ENCODE measurements around the gene FGF5.

FGF5 gene

DNA sequence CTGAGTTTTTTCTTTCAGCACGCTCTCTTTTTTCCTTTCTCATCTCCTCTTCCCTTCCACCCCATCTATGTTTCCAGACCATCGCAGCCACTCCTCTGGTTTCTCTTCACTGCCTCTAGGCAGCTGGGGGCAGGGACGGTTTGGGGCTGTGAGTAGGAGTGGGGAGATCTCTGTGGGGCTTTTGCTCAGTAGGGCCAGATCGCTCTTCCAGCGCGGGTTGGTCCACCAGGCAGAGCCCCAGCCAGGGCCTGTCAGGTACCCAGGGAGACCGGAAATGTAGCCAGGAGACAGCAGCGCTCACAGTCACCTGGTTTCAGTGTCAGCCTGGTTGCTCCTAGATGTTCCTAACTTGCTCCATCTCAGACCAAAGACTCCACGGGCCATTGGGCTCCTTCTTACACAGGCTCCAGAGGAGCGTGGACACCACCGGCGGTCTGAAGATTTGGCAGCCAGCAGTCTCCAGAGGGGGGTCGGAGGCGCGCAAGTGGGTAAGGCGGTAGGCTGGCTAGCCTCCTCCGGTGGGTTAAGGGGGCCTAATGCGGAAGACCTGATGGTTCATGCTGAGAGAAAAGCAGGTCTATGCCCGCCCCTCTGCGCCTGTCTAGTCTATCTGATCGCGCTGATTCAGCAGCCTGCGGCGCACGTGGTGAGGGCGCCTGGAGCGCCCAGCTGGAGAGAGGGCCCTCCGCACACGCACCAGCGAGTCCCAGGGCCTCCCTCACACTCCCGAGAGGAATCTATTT lies 1.8 kb downstream of the FGF5 start:
- DNase-seq (ENCODE audit: low read depth): no peak
- no peak overlapping the region for H3K4me3 ChIP-seq (ENCODE audit: low read depth, low read length)
- TF ChIP-seq, protein P1, sequence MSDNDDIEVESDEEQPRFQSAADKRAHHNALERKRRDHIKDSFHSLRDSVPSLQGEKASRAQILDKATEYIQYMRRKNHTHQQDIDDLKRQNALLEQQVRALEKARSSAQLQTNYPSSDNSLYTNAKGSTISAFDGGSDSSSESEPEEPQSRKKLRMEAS (IDR thresholded peaks at IDR 0.05; ENCODE audit: low read depth, low read length): no peak
- no peak for TF ChIP-seq MYC (IDR thresholded peaks at IDR 0.05; ENCODE audit: low read depth, low read length)
- TF ChIP-seq POLR2A (IDR thresholded peaks at IDR 0.05; ENCODE audit: extremely low read depth, insufficient read length): no peak

DNA sequence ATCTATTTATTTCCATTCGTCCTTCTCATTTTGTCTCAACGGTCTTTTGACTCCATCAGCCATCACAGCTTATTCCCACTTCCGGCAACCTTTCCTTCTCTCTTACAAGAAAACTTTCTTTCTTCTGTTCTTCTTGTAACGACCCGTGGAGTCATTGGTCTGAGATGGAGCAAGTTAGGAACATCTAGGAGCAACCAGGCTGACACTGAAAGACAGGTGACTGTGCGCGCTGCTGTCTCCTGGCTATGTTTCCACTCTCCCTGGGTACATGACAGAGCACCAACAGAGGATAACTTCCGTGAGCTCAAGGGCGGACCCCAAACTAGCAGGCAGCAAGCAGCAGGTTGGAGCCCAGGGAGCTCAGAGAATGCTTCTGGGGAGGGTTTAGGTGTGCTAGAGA lies 2.5 kb downstream of the FGF5 start:
- DNase-seq (ENCODE audit: low read depth): no peak
- H3K4me3 ChIP-seq (ENCODE audit: low read depth, low read length): no peak overlapping the region
- TF ChIP-seq POLR2A (IDR thresholded peaks at IDR 0.05; ENCODE audit: extremely low read depth, insufficient read length): no peak
- TF ChIP-seq MYC (IDR thresholded peaks at IDR 0.05; ENCODE audit: low read depth, low read length): no peak
- TF ChIP-seq, protein P1 (IDR thresholded peaks at IDR 0.05; ENCODE audit: low read depth, low read length): no peak
- TF ChIP-seq, protein P2, sequence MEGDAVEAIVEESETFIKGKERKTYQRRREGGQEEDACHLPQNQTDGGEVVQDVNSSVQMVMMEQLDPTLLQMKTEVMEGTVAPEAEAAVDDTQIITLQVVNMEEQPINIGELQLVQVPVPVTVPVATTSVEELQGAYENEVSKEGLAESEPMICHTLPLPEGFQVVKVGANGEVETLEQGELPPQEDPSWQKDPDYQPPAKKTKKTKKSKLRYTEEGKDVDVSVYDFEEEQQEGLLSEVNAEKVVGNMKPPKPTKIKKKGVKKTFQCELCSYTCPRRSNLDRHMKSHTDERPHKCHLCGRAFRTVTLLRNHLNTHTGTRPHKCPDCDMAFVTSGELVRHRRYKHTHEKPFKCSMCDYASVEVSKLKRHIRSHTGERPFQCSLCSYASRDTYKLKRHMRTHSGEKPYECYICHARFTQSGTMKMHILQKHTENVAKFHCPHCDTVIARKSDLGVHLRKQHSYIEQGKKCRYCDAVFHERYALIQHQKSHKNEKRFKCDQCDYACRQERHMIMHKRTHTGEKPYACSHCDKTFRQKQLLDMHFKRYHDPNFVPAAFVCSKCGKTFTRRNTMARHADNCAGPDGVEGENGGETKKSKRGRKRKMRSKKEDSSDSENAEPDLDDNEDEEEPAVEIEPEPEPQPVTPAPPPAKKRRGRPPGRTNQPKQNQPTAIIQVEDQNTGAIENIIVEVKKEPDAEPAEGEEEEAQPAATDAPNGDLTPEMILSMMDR (IDR thresholded peaks at IDR 0.05; ENCODE audit: low read depth, low read length): no peak

DNA sequence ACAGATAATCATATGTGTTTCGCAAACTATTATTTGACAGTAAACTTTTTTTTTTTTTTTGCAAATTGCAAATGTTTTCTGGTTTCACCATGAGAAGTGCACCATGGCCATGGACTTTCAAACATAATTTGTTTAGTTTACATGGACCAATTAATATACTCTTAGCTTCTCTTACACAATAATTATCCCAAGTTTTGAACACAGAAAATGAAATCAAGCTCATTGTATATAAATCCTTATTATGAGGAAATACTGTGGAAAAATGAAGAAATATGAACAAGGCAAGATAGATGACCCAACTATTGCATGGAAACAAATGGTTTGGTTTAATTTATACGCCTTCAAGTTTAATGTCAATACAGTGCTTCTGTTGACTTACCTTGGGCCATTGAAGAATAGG lies 3.9 kb downstream of the FGF5 start:
- TF ChIP-seq, protein P2 (IDR thresholded peaks at IDR 0.05; ENCODE audit: low read depth, low read length): no peak
- TF ChIP-seq, protein P1 (IDR thresholded peaks at IDR 0.05; ENCODE audit: low read depth, low read length): no peak
- no peak for TF ChIP-seq POLR2A (IDR thresholded peaks at IDR 0.05; ENCODE audit: extremely low read depth, insufficient read length)
- no peak overlapping the region for H3K4me3 ChIP-seq (ENCODE audit: low read depth, low read length)
- no peak for DNase-seq (ENCODE audit: low read depth)

GRCh38 chr4:80270868-80271267 lies 4.4 kb downstream of the FGF5 start:
- TF ChIP-seq MYC (IDR thresholded peaks at IDR 0.05; ENCODE audit: low read depth, low read length): no peak
- no peak for TF ChIP-seq POLR2A (IDR thresholded peaks at IDR 0.05; ENCODE audit: extremely low read depth, insufficient read length)
- TF ChIP-seq, protein P1 (IDR thresholded peaks at IDR 0.05; ENCODE audit: low read depth, low read length): no peak
- TF ChIP-seq, protein P2 (IDR thresholded peaks at IDR 0.05; ENCODE audit: low read depth, low read length): no peak
- no peak for DNase-seq (ENCODE audit: low read depth)
- no peak overlapping the region for H3K4me3 ChIP-seq (ENCODE audit: low read depth, low read length)

GRCh38 chr4:80271801-80272200 lies 5.3 kb downstream of the FGF5 start:
- no peak overlapping the region for H3K4me3 ChIP-seq (ENCODE audit: low read depth, low read length)
- no peak for DNase-seq (ENCODE audit: low read depth)
- TF ChIP-seq, protein P2 (IDR thresholded peaks at IDR 0.05; ENCODE audit: low read depth, low read length): no peak
- TF ChIP-seq POLR2A (IDR thresholded peaks at IDR 0.05; ENCODE audit: extremely low read depth, insufficient read length): no peak

- TF ChIP-seq MYC (IDR thresholded peaks at IDR 0.05; ENCODE audit: low read depth, low read length) (no peak), POLR2A (IDR thresholded peaks at IDR 0.05; ENCODE audit: extremely low read depth, insufficient read length) (no peak)
- TF ChIP-seq, protein P1 (IDR thresholded peaks at IDR 0.05; ENCODE audit: low read depth, low read length): no peak
- TF ChIP-seq, protein P2 (IDR thresholded peaks at IDR 0.05; ENCODE audit: low read depth, low read length): no peak
- no peak overlapping the region for H3K4me3 ChIP-seq (ENCODE audit: low read depth, low read length)
- DNase-seq (ENCODE audit: low read depth): no peak
Observed at GRCh38 chr4:80276931-80277330, 10.5 kb downstream of the FGF5 start.
